ENCODE data around the gene KMO. TPM values are rescaled to one million over a fixed set of nuclear protein-coding genes. Genes with fewer than 3 reads are reported as not detected.

The KMO gene
- polyA plus RNA-seq (ENCODE audit: insufficient read length in 12 of 12): under 1 TPM in 10 of 12 donors, not detected in 2; 0.15 to 0.61 (median 0.28) TPM
- long read RNA-seq, donor 1, partial matches to known transcripts: 5 of 62 reads
- long read RNA-seq, donor 1, other reads (novel, unspliced or antisense): 57 of 62 reads
- long read RNA-seq, donor 2: 0 reads
- long read RNA-seq, donor 3: 0 reads
- long read RNA-seq, donor 4: 0 reads
- long read RNA-seq, donor 5, partial matches to known transcripts: 14 of 46 reads
- long read RNA-seq, donor 5, other reads (novel, unspliced or antisense): 32 of 46 reads
- long read RNA-seq, donor 6: 0 reads
- long read RNA-seq, donor 7: 0 reads
- long read RNA-seq, donor 8, partial matches to known transcripts: 0 of 41 reads
- long read RNA-seq, donor 8, other reads (novel, unspliced or antisense): 41 of 41 reads
- long read RNA-seq, donor 9: 0 reads
- long read RNA-seq, donor 10: 0 reads
- long read RNA-seq, donor 11, full-length matches to known transcripts: 1 of 1 reads
- long read RNA-seq, donor 11, partial matches to known transcripts: 0 of 1 reads
- long read RNA-seq, donor 11, other reads (novel, unspliced or antisense): 0 of 1 reads

- DNase-seq: peak; percentile 10
Observed at GRCh38 chr1:241532162-241532531, at the start of gene KMO. Gene KMO (plus strand): TSS chr1:241532378. CDS start chr1:241532445, 67 bp downstream.

- no peak for DNase-seq
Observed at GRCh38 chr1:241482761-241483250, 49.4 kb upstream of the KMO start.

GRCh38 chr1:241485145-241485544 is 47.0 kb upstream of the KMO start:
- DNase-seq: no peak

GRCh38 chr1:241485554-241485992 is 46.6 kb upstream of the KMO start:
- no peak for DNase-seq

GRCh38 chr1:241488739-241489138 is 43.4 kb upstream of the KMO start:
- DNase-seq: no peak

GRCh38 chr1:241495741-241496140 is 36.4 kb upstream of the KMO start:
- DNase-seq: no peak

GRCh38 chr1:241499910-241500309 is 32.3 kb upstream of the KMO start:
- DNase-seq: peak; percentile 2

- DNase-seq: no peak
Observed at GRCh38 chr1:241503444-241503843, 28.7 kb upstream of the KMO start.

- DNase-seq: no peak
Observed at GRCh38 chr1:241507189-241507863, 24.9 kb upstream of the KMO start.

- no peak for DNase-seq
Observed at GRCh38 chr1:241513378-241513777, 18.8 kb upstream of the KMO start.

GRCh38 chr1:241518476-241519307 is 13.5 kb upstream of the KMO start:
- DNase-seq: peak; percentile 7

- peak; percentile 97 for DNase-seq
Observed at GRCh38 chr1:241519308-241520079, 12.7 kb upstream of the KMO start, which contains the start of gene FH. Gene FH (minus strand): TSS chr1:241519755. CDS start chr1:241519722, 33 bp downstream.

- no peak for DNase-seq
Observed at GRCh38 chr1:241520080-241520465, 12.1 kb upstream of the KMO start.

GRCh38 chr1:241521718-241522117 is 10.5 kb upstream of the KMO start:
- DNase-seq: no peak

GRCh38 chr1:241525026-241525425 is 7.2 kb upstream of the KMO start:
- no peak for DNase-seq

GRCh38 chr1:241527146-241527545 is 5.0 kb upstream of the KMO start:
- no peak for DNase-seq

GRCh38 chr1:241531195-241532161 is 700 bp upstream of the KMO start:
- peak; percentile 38 for DNase-seq

- no peak for DNase-seq
Observed at GRCh38 chr1:241532864-241533263, 686 bp downstream of the KMO start.

GRCh38 chr1:241533326-241534115 is 1.3 kb downstream of the KMO start:
- DNase-seq: no peak

All from muscle of arm (tissue), 14 donors.